MM.1S (cell line): ENCODE results near the gene SP110.

Experiments
- DNase-seq: peaks from one replicate; pipeline ENCODE4 v3.0.0-alpha.2; 2015
- H2AFZ ChIP-seq: fragments of 300-600 bp; sonication (generic); 2 replicates; pipeline ENCODE4 v1.6.0; 2016; ENCODE audit warnings: antibody characterized with exemption, low read length
- H3F3A ChIP-seq: fragments of 300-600 bp; sonication (generic); 2 replicates; pipeline ENCODE4 v1.6.1; 2016; ENCODE audit warnings: mild to moderate bottlenecking, antibody characterized with exemption, low read length, moderate library complexity, mixed read lengths; ENCODE audit not compliant: insufficient read depth
- H3K27ac ChIP-seq: fragments of 300-600 bp; sonication (generic); 2 replicates; pipeline ENCODE4 v1.5.1; 2016; ENCODE audit warnings: mild to moderate bottlenecking, low read length
- H3K27me3 ChIP-seq: fragments of 300-600 bp; sonication (generic); replicated peaks from 2 replicates; pipeline ENCODE4 v1.6.0; 2016; ENCODE audit warnings: low read length; ENCODE audit not compliant: insufficient read depth
- H3K36me3 ChIP-seq: fragments of 300-600 bp; sonication (generic); replicated peaks from 2 replicates; pipeline ENCODE4 v1.6.1; 2016; ENCODE audit warnings: mild to moderate bottlenecking, low read length, mixed read lengths; ENCODE audit not compliant: insufficient read depth
- H3K4me1 ChIP-seq: fragments of 300-600 bp; sonication (generic); 2 replicates; pipeline ENCODE4 v1.6.1; 2016; ENCODE audit warnings: low read length, mixed read lengths
- H3K4me2 ChIP-seq: fragments of 300-600 bp; sonication (generic); 2 replicates; pipeline ENCODE4 v1.6.0; 2016; ENCODE audit warnings: low read depth, low read length
- H3K4me3 ChIP-seq: fragments of 300-600 bp; sonication (generic); 2 replicates; pipeline ENCODE4 v1.5.1; 2016; ENCODE audit warnings: low read length, mixed read lengths
- H3K79me2 ChIP-seq: fragments of 300-600 bp; sonication (generic); 2 replicates; pipeline ENCODE4 v1.6.1; 2016; ENCODE audit warnings: mixed run types, low read length, mixed read lengths
- H3K9ac ChIP-seq: fragments of 300-600 bp; sonication (generic); 2 replicates; pipeline ENCODE4 v1.6.1; 2016; ENCODE audit warnings: low read length, mixed read lengths
- H3K9me2 ChIP-seq: fragments of 300-600 bp; sonication (generic); replicated peaks from 2 replicates; pipeline ENCODE4 v1.6.1; 2016; ENCODE audit warnings: mild to moderate bottlenecking, low read length, mixed read lengths; ENCODE audit not compliant: insufficient read depth
- H3K9me3 ChIP-seq: fragments of 300-600 bp; sonication (generic); replicated peaks from 2 replicates; pipeline ENCODE4 v1.6.1; 2016; ENCODE audit warnings: mild to moderate bottlenecking, low read length, mixed read lengths; ENCODE audit not compliant: insufficient read depth
- H4K20me1 ChIP-seq: fragments of 300-600 bp; sonication (generic); 2 replicates; pipeline ENCODE4 v1.6.1; 2016; ENCODE audit warnings: mild to moderate bottlenecking, low read length, moderate library complexity, mixed read lengths; ENCODE audit not compliant: insufficient read depth
- CTCF ChIP-seq: fragments of 300-600 bp; sonication (generic); IDR thresholded peaks from 2 replicates; pipeline ENCODE4 v1.5.1; 2016; ENCODE audit warnings: antibody characterized with exemption, low read length, mixed read lengths
- EZH2 ChIP-seq: fragments of 300-600 bp; sonication (generic); optimal IDR thresholded peaks from 2 replicates; pipeline ENCODE3; 2017; ENCODE audit warnings: low read depth, mild to moderate bottlenecking, antibody characterized with exemption, low read length, mixed read lengths
- EZH2phosphoT487 ChIP-seq: fragments of 300-600 bp; sonication (generic); IDR thresholded peaks from 2 replicates; pipeline ENCODE4 v1.6.1; 2018; ENCODE audit warnings: antibody characterized with exemption, low read length

SP110 gene

DNA sequence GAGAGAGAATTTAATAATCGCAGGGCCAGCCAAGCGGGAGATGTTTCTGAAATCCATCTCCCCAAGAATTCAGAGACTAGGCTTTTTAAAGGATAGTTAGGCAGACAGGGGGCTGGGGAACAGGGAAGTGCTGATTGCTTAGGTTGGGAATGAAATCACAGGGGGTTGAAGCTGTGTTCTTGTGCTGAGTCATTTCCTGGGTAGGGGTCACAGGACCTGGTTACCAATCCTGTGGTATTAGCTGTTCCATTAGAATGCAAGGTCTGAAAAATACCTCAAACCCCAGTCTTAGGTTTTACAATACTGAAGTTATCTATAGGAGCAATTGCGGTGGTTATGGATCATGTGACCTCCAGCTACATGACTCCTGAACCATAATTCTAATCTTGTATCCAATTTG is 10.3 kb upstream of the SP110 start:
- Histone ChIP-seq H3K9me3 (no peaks in the 10 kb centered on the region), H3K79me2 (peaks cover 68% of the 10 kb centered on the region), H2AFZ (no peak overlapping the region)

GRCh38 chr2:230227216-230227615 is 7.4 kb upstream of the SP110 start:
- no peak overlapping the region; the same call in 1 of the 2 replicates for H3K27ac ChIP-seq
- no peaks in the 10 kb centered on the region for H3K36me3 ChIP-seq
- no peak overlapping the region for H2AFZ ChIP-seq
- peak overlapping the region; percentile 53 for H3K4me2 ChIP-seq
- H3K4me1 ChIP-seq = peaks cover 24% of the 10 kb centered on the region
- no peak for DNase-seq
- peak overlapping the region; percentile 23; the same call in 1 of the 2 replicates for H3K4me3 ChIP-seq
- peaks cover 50% of the 10 kb centered on the region for H3K79me2 ChIP-seq
- H3K9me2 ChIP-seq = no peaks in the 10 kb centered on the region
- H3K9me3 ChIP-seq = no peaks in the 10 kb centered on the region
- H3K27me3 ChIP-seq = no peaks in the 10 kb centered on the region
- peaks cover 16% of the 10 kb centered on the region for H3F3A ChIP-seq
- H3K9ac ChIP-seq = no peak overlapping the region
- no peaks in the 10 kb centered on the region for H4K20me1 ChIP-seq
- TF ChIP-seq EZH2 (no peak), CTCF (no peak), EZH2phosphoT487 (no peak)

More for the DNA sequence above, 10.3 kb upstream of the SP110 start:
- no peaks in the 10 kb centered on the region for H4K20me1 ChIP-seq
- H3K9ac ChIP-seq = no peak overlapping the region
- no peak overlapping the region for H3K27ac ChIP-seq
- H3K4me2 ChIP-seq = no peak overlapping the region
- peaks cover 17% of the 10 kb centered on the region for H3K4me1 ChIP-seq
- H3K4me3 ChIP-seq = no peak overlapping the region
- no peak for TF ChIP-seq EZH2phosphoT487
- TF ChIP-seq EZH2 = no peak
- TF ChIP-seq CTCF = no peak
- H3K27me3 ChIP-seq = no peaks in the 10 kb centered on the region
- DNase-seq = no peak
- H3K36me3 ChIP-seq = no peaks in the 10 kb centered on the region
- H3K9me2 ChIP-seq = no peaks in the 10 kb centered on the region
- peaks cover 14% of the 10 kb centered on the region for H3F3A ChIP-seq

- Histone ChIP-seq H2AFZ (peak overlapping the region; percentile 55), H3K36me3 (no peaks in the 10 kb centered on the region), H4K20me1 (no peaks in the 10 kb centered on the region), H3K4me3 (peak overlapping the region; percentile 64), H3K9ac (peak overlapping the region; percentile 65), H3F3A (peaks cover 16% of the 10 kb centered on the region), H3K27me3 (no peaks in the 10 kb centered on the region), H3K27ac (peak overlapping the region; percentile 78), H3K4me1 (peaks cover 24% of the 10 kb centered on the region), H3K9me3 (no peaks in the 10 kb centered on the region), H3K9me2 (no peaks in the 10 kb centered on the region), H3K79me2 (peaks cover 40% of the 10 kb centered on the region), H3K4me2 (peak overlapping the region; percentile 70)
- peak; percentile 54 for DNase-seq
- no peak for TF ChIP-seq EZH2
- no peak for TF ChIP-seq CTCF
- TF ChIP-seq EZH2phosphoT487 = no peak
Observed at GRCh38 chr2:230226051-230226551, 6.3 kb upstream of the SP110 start.
